K562 (cell line): Measurements from ENCODE around the gene ANKS1A. TPM values are rescaled to one million over a fixed set of nuclear protein-coding genes. Genes with fewer than 3 reads are reported as not detected.

Experiments used
- ATAC-seq: fragments of 200-7000 bp; cut with Tn5 transposase; 3 replicates; pipeline ENCODE4 v1.9.1; 2020; ENCODE audit warnings: moderate library complexity
- BruUV-seq: library from RNA; stranded (reverse); fragments of 400-500 nt; replicated peaks from 2 replicates; lab custom pipeline; 2021; lab: Mats Ljungman, UMichigan
- CTCF ChIA-PET: fragments of 300-600 bp; formaldehyde crosslinking; extraction: SDS; loops from one replicate; lab custom pipeline; 2021; ENCODE audit warnings: low intra/inter-chr PET ratio; lab: Yijun Ruan, JAX
- POLR2A ChIA-PET: fragments of 300-600, 350-650 bp; sonication (Branson Sonifier 250); formaldehyde crosslinking; extraction: SDS; loops from one replicate; lab custom pipeline; 2021; ENCODE audit warnings: antibody characterized with exemption, inconsistent platforms; lab: Yijun Ruan, JAX
- DNase-seq, 4 experiments: peaks; one replicate each; pipeline versions ENCODE4 v3.0.0 to v3.0.0-alpha.2; 2011 to 2018; ENCODE audit warnings: low spot score in 3 of 4, mixed read lengths in 3 of 4; ENCODE audit errors: extremely low read depth in 1 of 4
- FAIRE-seq: peaks from 2 replicates; lab custom pipeline; 2011; peaks lifted over from hg19 to GRCh38; lab: Jason Lieb, UNC
- H2AFZ ChIP-seq: 2 replicates; pipeline ENCODE4 v1.6.0; 2011; ENCODE audit warnings: low read depth, low read length, control low read depth, inconsistent platforms
- H3K27ac ChIP-seq: fragments of 200-600 bp; 3 replicates; pipeline ENCODE4 v1.8.0; 2011; ENCODE audit warnings: low read depth, mild to moderate bottlenecking, control low read depth, inconsistent platforms, low read length, moderate library complexity, mixed read lengths; ENCODE audit errors: extremely low read depth
- H3K27me3 ChIP-seq, 2 experiments: fragments of 300-600 bp in 1 of 2; 2 replicates in 1 of 2; 3 replicates in 1 of 2; pipeline versions ENCODE4 v1.6.0 to v1.8.0; 2011; ENCODE audit warnings: inconsistent platforms in 2 of 2, low read length in 2 of 2, mild to moderate bottlenecking in 1 of 2, mixed read lengths in 1 of 2, moderate library complexity in 1 of 2; ENCODE audit not compliant: control insufficient read depth in 2 of 2, insufficient read depth in 2 of 2
- H3K36me3 ChIP-seq: fragments of 300-600 bp; 3 replicates; pipeline ENCODE4 v1.8.0; 2011; ENCODE audit warnings: mild to moderate bottlenecking, low read length, inconsistent platforms; ENCODE audit not compliant: control insufficient read depth, insufficient read depth
- H3K4me1 ChIP-seq, 2 experiments: fragments of 200-600 bp in 1 of 2; replicated peaks in 1 of 2; 2 replicates in 1 of 2; 3 replicates in 1 of 2; pipeline versions ENCODE4 v1.5.1 to v1.8.0; 2011; ENCODE audit warnings: inconsistent platforms in 2 of 2, low read length in 2 of 2, mild to moderate bottlenecking in 1 of 2, mixed read lengths in 1 of 2, moderate library complexity in 1 of 2; ENCODE audit not compliant: control insufficient read depth in 2 of 2, insufficient read depth in 2 of 2
- H3K4me2 ChIP-seq: 2 replicates; pipeline ENCODE4 v1.6.1; 2011; ENCODE audit warnings: low read length, control low read depth, inconsistent platforms, mixed read lengths; ENCODE audit not compliant: insufficient read depth
- H3K4me3 ChIP-seq: fragments of 200-600 bp; sonication (generic), shearing (Covaris generic); 2 replicates; pipeline ENCODE4 v1.5.1; 2016; ENCODE audit warnings: control low read depth, inconsistent platforms
- H3K79me2 ChIP-seq: fragments of 200-600 bp; 3 replicates; pipeline ENCODE4 v1.8.0; 2011; ENCODE audit warnings: low read length, inconsistent platforms; ENCODE audit not compliant: control insufficient read depth, insufficient read depth
- H3K9ac ChIP-seq, 2 experiments: 2 replicates each; pipeline versions ENCODE4 v1.6.0 to v1.6.1; 2011; ENCODE audit warnings: low read depth in 2 of 2, low read length in 2 of 2, control low read depth in 1 of 2, inconsistent platforms in 1 of 2, mild to moderate bottlenecking in 1 of 2, mixed read lengths in 1 of 2; ENCODE audit not compliant: insufficient read depth in 1 of 2
- H3K9me1 ChIP-seq: one replicate; pipeline ENCODE4 v1.6.0; 2011; ENCODE audit warnings: inconsistent platforms, mild to moderate bottlenecking, low read length, moderate library complexity; ENCODE audit not compliant: control insufficient read depth, insufficient read depth
- H3K9me3 ChIP-seq: replicated peaks from 2 replicates; pipeline ENCODE4 v1.5.1; 2011; ENCODE audit warnings: low read depth, low read length, inconsistent platforms; ENCODE audit not compliant: control insufficient read depth, insufficient read depth
- H4K20me1 ChIP-seq: replicated peaks from 2 replicates; pipeline ENCODE4 v1.6.1; 2011; ENCODE audit warnings: low read length, inconsistent platforms, mixed read lengths; ENCODE audit not compliant: control insufficient read depth, insufficient read depth
- HDGF ChIP-seq: fragments of 450-650 bp; IDR thresholded peaks from 2 replicates; pipeline ENCODE4 v1.6.1; 2016
- MEIS2 ChIP-seq: fragments of 450-650 bp; IDR thresholded peaks from 2 replicates; pipeline ENCODE4 v1.6.1; 2014; ENCODE audit warnings: mild to moderate bottlenecking; ENCODE audit not compliant: partially characterized antibody
- NCOA4 ChIP-seq: fragments of 450-650 bp; IDR thresholded peaks from 2 replicates; pipeline ENCODE4 v1.6.1; 2018; ENCODE audit warnings: mild to moderate bottlenecking; ENCODE audit not compliant: partially characterized antibody
- NFE2L1 ChIP-seq: fragments of 450-650 bp; IDR thresholded peaks from 2 replicates; pipeline ENCODE4 v1.6.1; 2016; ENCODE audit warnings: missing genetic modification characterization, low read depth, mild to moderate bottlenecking, missing compliant biosample characterization, moderate library complexity, borderline replicate concordance
- POLR2A ChIP-seq: fragments of 450-650 bp; conservative IDR thresholded peaks from 2 replicates; pipeline ENCODE4 v1.6.1; 2016
- PTBP1 ChIP-seq: fragments of 200-400 bp; formaldehyde crosslinking; IDR thresholded peaks from 2 replicates; pipeline ENCODE4 v1.6.1; 2017; ENCODE audit warnings: low read depth, low read length
- SP1 ChIP-seq: sonication (generic); formaldehyde crosslinking; IDR thresholded peaks from 2 replicates; pipeline ENCODE4 v1.8.1; 2022; ENCODE audit warnings: mild to moderate bottlenecking, missing genetic modification reagents
- TARDBP ChIP-seq: fragments of 450-650 bp; IDR thresholded peaks from 2 replicates; pipeline ENCODE4 v1.6.1; 2016
- ZNF408 ChIP-seq: fragments of 250-450 bp; sonication (Bioruptor Pico); IDR thresholded peaks from 2 replicates; pipeline ENCODE4 v1.4.0; 2020; ENCODE audit warnings: low read depth, mild to moderate bottlenecking, moderate library complexity
- WGBS: fragments of 100-300 bp; shearing (Covaris generic); methylation state at CpG from one replicate; pipeline ENCODE4 v1.1.6; 2016; ENCODE audit warnings: low coverage, mixed read lengths; ENCODE audit not compliant: insufficient coverage; ENCODE audit errors: missing lambda C conversion rate; 5-methylcytosine and 5-hydroxymethylcytosine counted together
- in situ Hi-C: fragments of 300-500 bp; cut with MboI; formaldehyde crosslinking; loops from 4 replicates; pipeline ENCODE4 v1.15.0; 2018; ENCODE audit warnings: inconsistent platforms, mixed read lengths
- intact Hi-C: fragments of 100-400 bp; cut with micrococcal nuclease; formaldehyde crosslinking; loops from 2 replicates; pipeline ENCODE4 v1.14.2; 2022
- polyA plus RNA-seq, 8 experiments: library from polyadenylated mRNA; depleted of rRNA in 4 of 8; stranded (reverse) in 5 of 8; unstranded in 3 of 8; fragments of >200 nt; fragmentation: Nextera tagmentation in 2 of 8; fragmentation: Illumina TruSeq in 1 of 8; extraction: Ambion mirVana in 2 of 8; extraction: Trizol in 1 of 8; gene quantifications; 2 replicates each; pipeline versions ENCODE4 v1.2.1 to v1.2.3, GENCODE V29; 2011 to 2014; ENCODE audit warnings: inconsistent platforms in 1 of 8, missing spikeins in 1 of 8
- total RNA-seq, 7 experiments: library from RNA; depleted of rRNA in 6 of 7; stranded (reverse); fragments of >200 nt in 6 of 7; fragmentation: Illumina TruSeq in 2 of 7; extraction: Trizol in 2 of 7; gene quantifications; 2 replicates each; pipeline versions ENCODE4 v1.2.1 to v1.2.3, GENCODE V29; 2011 to 2021; ENCODE audit warnings: low replicate concordance in 1 of 7
- TF ChIP-seq, protein P1 (sequence below): fragments of 450-650 bp; IDR thresholded peaks from 2 replicates; pipeline ENCODE4 v1.6.1; 2017; ENCODE audit warnings: antibody characterized with exemption

The ANKS1A gene
- total and polyA plus RNA-seq, 9 of the 15 experiments (the other 6 are each of a cell fraction or from before 2014, with no cell fraction given) = 1.1 to 13.8 (median 5.3) TPM

DNA sequence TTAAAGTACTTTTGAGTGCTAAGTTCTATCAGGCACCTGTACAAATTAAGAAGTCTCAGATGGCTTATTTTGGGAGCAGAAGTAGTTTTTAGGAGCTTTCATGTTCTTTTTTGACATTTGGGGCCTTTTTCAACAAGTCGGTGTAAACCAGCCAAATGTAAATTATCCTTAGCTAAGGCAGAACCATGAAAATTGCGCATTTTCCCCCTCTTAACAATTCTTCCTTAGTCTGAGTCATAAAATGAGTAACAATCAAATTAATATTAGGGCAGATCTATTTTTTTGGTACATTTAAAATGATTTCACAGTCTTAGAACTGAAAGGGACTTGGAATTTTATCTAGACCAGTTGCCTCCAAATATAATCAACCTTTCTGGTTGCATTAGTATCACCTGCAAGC lies 87.2 kb downstream of the ANKS1A start (continued):
- TF ChIP-seq, protein P1, sequence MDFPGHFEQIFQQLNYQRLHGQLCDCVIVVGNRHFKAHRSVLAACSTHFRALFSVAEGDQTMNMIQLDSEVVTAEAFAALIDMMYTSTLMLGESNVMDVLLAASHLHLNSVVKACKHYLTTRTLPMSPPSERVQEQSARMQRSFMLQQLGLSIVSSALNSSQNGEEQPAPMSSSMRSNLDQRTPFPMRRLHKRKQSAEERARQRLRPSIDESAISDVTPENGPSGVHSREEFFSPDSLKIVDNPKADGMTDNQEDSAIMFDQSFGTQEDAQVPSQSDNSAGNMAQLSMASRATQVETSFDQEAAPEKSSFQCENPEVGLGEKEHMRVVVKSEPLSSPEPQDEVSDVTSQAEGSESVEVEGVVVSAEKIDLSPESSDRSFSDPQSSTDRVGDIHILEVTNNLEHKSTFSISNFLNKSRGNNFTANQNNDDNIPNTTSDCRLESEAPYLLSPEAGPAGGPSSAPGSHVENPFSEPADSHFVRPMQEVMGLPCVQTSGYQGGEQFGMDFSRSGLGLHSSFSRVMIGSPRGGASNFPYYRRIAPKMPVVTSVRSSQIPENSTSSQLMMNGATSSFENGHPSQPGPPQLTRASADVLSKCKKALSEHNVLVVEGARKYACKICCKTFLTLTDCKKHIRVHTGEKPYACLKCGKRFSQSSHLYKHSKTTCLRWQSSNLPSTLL = no peak
- TF ChIP-seq PTBP1 (no peak), HDGF (no peak), TARDBP (no peak), SP1 (CRISPR knock-in tag) (no peak), NCOA4 (no peak), NFE2L1 (tag) (no peak)

DNA sequence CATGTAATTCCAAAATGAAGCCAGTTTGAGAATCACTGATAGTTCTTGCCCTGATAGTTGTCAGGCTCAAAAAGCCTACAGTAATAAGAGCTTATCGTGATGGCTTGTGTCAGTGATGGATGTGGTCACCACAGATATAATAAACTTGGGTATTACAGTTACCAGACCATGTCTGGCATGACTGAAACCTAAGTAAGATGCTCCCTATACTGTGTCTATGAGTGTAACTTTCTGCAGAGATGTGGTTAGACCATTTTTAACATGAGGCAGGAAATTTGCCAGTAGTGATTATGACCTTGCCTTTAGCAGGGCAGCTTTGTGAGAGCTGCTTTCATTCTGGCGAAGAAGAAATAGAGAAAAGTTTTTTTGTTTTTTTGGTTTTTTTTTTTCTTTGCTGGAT lies 90.2 kb downstream of the ANKS1A start:
- no peak for DNase-seq
- Histone ChIP-seq H3K27ac (no peak overlapping the region), H3K36me3 (peaks cover 20% of the 10 kb centered on the region; the same call in 2 of the 3 replicates), H3K27me3 (no peaks in the 10 kb centered on the region), H3K4me3 (no peak overlapping the region), H3K4me2 (no peak overlapping the region), H3K79me2 (no peaks in the 10 kb centered on the region), H3K9ac (no peak overlapping the region), H2AFZ (no peak overlapping the region), H3K9me1 (no peaks in the 10 kb centered on the region), H3K4me1 (peaks cover 9 to 15% of the 10 kb centered on the region in 2 experiments; a peak in 3 of 5 replicates), H3K9me3 (no peaks in the 10 kb centered on the region), H4K20me1 (no peaks in the 10 kb centered on the region)
- intact Hi-C loops (no loop called here), in situ Hi-C loops (no loop called here)
- WGBS = 56% methylated on average over 2 of the region's 2 CpGs
- no peak for ATAC-seq
- ChIA-PET POLR2A (interaction anchor here (0.5 to 1.2 kb wide), 4 partner anchors 8 to 316 kb away, joined by 3 to 5 read pairs (median 4); no protein-coding TSS in a partner anchor), CTCF (no interaction called here)
- TF ChIP-seq POLR2A (no peak), MEIS2 (peak; percentile 34), ZNF408 (no peak)
- no peak for FAIRE-seq
- BruUV-seq = no TSS peak
